GM21737 (cell line): ENCODE measurements around the gene UIMC1.

Experiments used
- ATAC-seq: cut with Tn5 transposase; IDR thresholded peaks from one replicate; pipeline ENCODE4 v1.9.1; 2021; ENCODE audit warnings: mild to moderate bottlenecking, moderate library complexity; ENCODE audit not compliant: unreplicated experiment

UIMC1 gene

GRCh38 chr5:176956756-176957155 is 49.8 kb downstream of the UIMC1 start:
- ATAC-seq, result no peak

GRCh38 chr5:176955895-176956294 is 50.7 kb downstream of the UIMC1 start:
- ATAC-seq, result no peak

- ATAC-seq, result no peak
Measured at GRCh38 chr5:176954050-176954449, 52.5 kb downstream of the UIMC1 start.

- ATAC-seq, result no peak
Measured at GRCh38 chr5:176952531-176953193, 53.9 kb downstream of the UIMC1 start.

- ATAC-seq, result no peak
Measured at GRCh38 chr5:176948458-176948857, 58.1 kb downstream of the UIMC1 start.

GRCh38 chr5:176947847-176948246 is 58.7 kb downstream of the UIMC1 start:
- ATAC-seq, result no peak

- ATAC-seq, result no peak
Measured at GRCh38 chr5:176944268-176944667, 62.3 kb downstream of the UIMC1 start.

- ATAC-seq, result no peak
Measured at GRCh38 chr5:176943816-176944215, 62.8 kb downstream of the UIMC1 start.

GRCh38 chr5:176941951-176942350 is 64.6 kb downstream of the UIMC1 start:
- no peak for ATAC-seq

GRCh38 chr5:176938472-176938871 is 68.1 kb downstream of the UIMC1 start:
- ATAC-seq, result no peak

GRCh38 chr5:176935017-176935416 is 71.6 kb downstream of the UIMC1 start:
- ATAC-seq, result no peak

- ATAC-seq, result no peak
Measured at GRCh38 chr5:176934309-176934930, 72.2 kb downstream of the UIMC1 start.

- ATAC-seq, result no peak
Measured at GRCh38 chr5:176929654-176930053, 76.9 kb downstream of the UIMC1 start.

- no peak for ATAC-seq
Measured at GRCh38 chr5:176927562-176927961, 79.0 kb downstream of the UIMC1 start.

GRCh38 chr5:176922817-176923216 is 83.8 kb downstream of the UIMC1 start:
- ATAC-seq, result no peak

- ATAC-seq, result no peak
Measured at GRCh38 chr5:176921714-176922113, 84.9 kb downstream of the UIMC1 start.

GRCh38 chr5:176918613-176919012 is 88.0 kb downstream of the UIMC1 start:
- no peak for ATAC-seq

GRCh38 chr5:176916337-176916736 is 90.2 kb downstream of the UIMC1 start:
- no peak for ATAC-seq

GRCh38 chr5:176915906-176916305 is 90.7 kb downstream of the UIMC1 start:
- no peak for ATAC-seq

GRCh38 chr5:176912115-176912514 is 94.5 kb downstream of the UIMC1 start:
- ATAC-seq, result no peak

- ATAC-seq, result no peak
Measured at GRCh38 chr5:176908675-176909368, 97.8 kb downstream of the UIMC1 start.

GRCh38 chr5:176906796-176907195 is 99.8 kb downstream of the UIMC1 start:
- no peak for ATAC-seq
